DLD1 (cell line): ENCODE measurements around the gene EVI2B.
"Not testable (repeated sequence)": the region's sequence is repeated elsewhere in the genome, so short reads cannot be mapped to it uniquely, and the experiment has no call there.

Source experiments
- in situ Hi-C: cut with HindIII; loops from 2 replicates; pipeline ENCODE4 v1.10.0; 2017; ENCODE audit warnings: low sequenced_read_pairs

The EVI2B gene

DNA sequence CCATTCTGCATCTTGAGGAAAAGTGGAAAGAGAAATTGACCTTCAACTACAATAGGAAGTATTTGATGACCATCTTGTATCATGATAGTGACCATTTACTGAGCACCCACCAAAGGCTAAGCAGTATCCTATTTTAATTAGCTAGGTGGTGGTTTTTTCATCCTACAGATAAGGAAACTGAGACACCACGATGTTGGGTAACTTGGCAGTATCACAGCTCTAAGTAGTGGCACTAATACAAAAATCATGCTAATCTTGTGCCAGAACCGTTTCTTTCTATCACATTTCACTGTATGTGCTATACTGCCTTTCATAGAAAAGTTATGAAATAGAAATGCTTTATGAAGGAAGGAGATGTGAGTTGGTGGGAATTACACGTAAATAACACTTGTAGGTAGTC, 2.3 kb downstream of the EVI2B start:
- in situ Hi-C loops, result no loop called here

DNA sequence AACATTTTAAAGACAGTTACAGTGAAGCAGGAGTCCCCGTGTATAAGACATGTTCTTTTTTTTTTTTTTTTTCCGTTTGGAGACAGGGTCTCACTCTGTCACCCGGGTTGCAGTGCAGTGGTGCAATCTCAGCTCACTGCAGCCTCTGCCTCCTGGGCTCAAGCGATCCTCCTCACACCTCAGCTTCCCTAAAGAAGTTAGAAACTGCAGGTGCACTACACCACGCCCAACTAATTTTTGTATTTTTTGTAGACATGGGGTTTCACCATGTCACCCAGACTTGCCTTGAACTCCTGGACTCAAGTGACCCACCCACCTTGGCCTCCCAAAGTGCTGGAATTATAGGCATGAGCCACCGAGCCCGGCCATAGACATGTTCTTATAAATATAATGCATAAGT, 3.0 kb downstream of the EVI2B start:
- in situ Hi-C loops, result no loop called here

DNA sequence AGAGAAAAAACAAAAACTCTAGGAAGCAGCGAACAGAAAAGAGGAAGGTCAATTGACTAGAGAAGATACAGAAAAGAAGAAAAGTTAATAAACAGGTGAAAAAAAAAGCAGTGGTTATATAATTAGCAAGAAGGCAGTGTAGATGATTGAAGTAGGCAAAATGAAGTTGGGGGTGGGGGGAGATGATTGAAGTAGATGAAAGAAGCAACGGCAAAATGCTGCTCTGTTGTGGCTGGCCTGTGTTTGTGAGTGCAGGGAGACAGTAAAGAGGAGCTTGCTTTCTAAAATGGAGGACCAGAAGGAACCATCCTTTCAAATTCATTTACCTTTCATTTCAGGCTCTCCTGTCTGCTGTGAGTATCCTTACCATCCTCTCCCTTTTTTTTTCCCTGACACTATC, 3.6 kb downstream of the EVI2B start:
- in situ Hi-C loops, result no loop called here

DNA sequence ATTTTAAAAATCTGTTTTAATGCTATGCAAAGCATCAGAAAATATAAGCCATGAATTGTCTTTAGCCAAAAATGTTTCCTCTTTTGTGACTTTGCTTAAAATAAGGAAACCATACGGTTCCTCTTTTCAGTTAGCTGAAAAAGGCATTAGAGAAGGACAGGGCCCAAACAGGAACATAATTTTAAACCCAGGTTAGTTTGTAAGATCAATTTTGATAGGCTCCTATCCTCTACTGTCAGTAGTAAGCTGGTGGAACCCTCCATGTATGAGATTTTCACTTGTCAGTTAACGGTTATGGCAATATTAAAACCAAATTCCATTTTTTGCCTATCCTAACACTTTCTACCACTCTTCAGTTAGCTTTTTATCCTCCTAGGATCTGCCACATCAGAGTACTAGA, 4.3 kb downstream of the EVI2B start:
- in situ Hi-C loops, result no loop called here

DNA sequence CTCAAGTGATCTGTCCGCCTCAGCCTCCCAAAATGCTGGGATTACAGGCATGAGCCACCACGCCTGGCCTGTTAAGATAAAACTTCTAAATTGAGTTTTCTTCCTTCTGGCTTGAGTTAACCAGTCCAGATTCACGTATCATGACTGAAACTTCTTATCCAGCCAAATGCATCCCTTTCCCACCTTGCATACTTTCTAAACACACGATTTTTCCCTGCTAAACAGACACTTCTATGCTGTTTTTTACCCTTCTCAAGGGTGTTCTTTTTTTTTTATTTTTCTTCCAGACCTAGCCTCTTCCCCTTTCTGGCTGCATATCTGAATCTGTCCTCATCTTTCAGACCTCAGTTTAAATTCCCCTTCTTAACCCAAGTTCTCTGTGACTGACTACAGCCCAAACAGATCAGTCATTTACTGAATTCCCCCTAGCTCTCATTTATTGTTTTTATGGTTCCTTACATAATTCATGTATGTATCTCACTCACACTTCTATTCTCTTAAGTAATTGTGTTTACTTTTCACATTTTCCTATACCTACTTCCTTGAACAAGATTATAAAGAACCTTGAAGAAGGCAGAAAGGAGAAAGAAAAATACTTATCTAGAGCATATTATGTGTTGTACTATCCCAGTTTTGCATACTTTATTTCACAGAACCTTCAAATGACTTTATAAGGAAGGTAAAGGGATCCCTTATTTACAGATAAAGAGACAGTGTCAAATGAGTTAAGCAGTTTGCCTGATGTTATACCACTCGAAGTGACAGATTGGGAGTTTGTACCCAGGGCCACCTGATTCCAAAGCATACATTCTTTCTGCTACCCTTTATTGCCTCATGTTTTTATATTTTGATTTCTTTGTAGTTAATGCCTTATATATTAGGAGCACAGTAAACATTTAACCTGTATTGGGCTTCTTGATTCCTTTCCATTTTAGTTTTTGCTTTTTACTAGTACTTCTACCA, 5.2 kb downstream of the EVI2B start:
- in situ Hi-C loops, result no loop called here

DNA sequence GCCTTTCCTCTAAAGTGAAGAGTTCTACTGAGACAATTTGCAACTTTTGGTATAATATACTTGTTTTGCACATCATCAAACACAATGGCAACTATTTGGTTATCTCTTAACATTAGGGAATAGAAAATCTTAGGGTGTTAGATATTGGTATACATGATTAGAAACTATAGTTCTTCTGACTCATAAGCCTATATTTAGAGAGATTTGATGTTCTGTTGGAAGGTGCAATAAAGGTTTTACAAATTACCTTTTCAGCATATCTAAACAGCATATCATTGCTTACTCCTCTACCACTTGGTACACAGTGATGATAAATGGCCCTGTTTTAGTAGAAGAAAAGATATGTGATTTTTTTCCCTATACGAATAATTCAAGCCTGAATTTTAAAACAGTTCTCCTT, 6.2 kb downstream of the EVI2B start:
- in situ Hi-C loops, result no loop called here

DNA sequence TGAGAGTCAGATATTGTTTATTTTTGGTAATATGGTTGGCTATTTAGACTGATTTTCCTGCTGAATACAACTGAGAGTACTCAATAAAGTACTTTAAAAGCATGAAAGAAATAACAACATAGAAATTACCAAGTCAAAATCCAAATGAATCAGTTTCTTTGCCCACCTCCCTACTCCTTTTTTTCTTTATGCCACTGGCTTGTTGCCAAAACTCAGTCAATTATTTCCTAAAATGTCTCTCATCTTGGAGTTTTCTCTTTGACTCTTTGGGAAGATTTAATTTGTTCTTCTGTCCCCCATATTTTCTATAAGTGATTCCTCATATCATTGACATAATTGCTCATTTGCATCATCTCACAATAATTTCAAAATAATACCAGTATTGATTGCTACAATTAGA, 14.2 kb downstream of the EVI2B start:
- in situ Hi-C loops, result no loop called here

DNA sequence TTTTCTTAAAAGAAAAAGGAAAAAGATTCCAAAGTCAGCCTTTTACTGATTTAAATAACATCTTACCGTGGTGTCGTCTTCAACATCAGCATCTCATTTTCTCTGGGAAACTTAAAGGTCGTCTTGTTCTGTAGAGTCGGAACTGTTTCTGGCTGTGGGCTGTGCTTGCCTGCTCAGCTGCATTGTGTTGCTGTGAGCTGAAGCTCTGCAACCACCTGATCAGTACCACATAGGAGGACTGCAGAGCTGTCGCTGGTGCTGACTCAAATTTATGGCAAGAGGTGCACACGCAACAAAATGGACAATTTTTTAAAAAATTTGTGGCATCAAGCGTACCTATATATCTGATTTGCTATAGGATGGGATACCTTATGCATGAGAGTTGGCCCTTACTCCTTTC, 16.8 kb downstream of the EVI2B start, which contains the start of gene OMG:
TSS of gene OMG (minus strand) at position 150 of the 400 bp plus-strand sequence. CDS start 908 bp downstream, outside the sequence.
- in situ Hi-C loops, result no loop called here

DNA sequence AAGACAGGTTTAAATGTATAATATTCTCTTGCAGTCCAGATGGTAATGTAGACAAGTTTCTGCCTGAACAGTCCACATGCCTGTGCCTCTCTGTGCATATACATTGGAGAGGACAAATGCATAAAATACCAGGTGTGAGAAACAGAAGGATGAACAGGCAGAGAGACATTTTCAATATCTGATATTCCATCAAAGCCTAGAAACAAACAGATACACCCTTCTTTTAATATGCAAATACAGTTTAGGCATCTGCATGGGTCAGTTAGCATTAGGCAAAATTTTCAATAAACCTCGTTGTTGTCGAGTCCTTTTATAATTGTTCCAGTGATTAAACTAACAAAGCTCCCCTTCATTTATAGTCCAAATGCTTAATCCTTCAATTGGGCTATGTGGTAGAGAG, 17.7 kb downstream of the EVI2B start:
- in situ Hi-C loops, result no loop called here

DNA sequence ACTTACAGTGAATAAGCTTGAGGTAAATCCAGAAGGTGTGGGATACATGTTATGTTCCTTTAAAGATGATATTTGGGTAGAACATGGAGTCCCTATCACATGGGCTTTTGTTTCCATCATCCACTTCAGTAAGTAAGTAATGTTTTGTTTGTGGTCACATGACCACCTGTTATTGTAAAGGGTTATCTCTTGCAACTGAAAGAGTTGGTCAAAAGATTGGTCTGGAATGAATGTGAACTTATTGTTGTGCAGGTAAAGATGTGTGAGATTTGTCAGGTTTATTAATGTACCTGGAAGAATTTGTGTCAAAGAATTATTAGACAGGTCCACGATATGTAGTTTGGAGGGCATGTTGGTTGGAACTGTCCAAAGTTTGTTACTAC, 18.4 kb downstream of the EVI2B start:
- in situ Hi-C loops, result no loop called here

DNA sequence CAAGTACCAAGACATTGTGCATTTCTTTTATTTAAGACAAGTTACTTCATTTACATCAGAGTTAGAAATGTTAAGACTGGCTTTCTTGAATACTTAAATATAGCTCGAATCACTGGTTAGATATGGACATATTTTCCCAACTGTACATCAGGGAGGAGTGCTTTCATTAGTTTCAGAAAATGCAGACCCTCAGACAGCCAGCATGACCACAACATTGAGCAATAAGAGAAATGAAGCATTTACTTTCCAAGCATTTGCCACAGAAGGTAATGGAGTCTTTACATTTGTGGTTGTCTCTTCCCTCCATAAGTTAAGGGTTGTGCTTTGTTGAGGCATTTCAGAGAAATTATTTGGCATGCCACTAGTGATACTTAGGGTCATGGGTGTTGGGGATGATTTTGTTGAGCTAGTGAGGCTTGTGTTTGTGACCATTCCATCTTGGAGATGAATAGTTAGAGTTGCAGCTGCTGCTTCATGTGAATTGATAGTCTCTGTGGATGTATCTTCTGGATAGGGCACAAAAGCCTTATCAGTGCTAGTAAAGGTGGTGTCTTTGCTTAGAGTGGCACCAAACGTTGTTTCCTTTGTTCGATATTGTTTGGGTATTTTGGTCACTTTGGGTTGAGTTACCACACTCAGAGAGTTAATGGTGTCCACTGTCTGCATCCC, 18.9 kb downstream of the EVI2B start:
- in situ Hi-C loops, result no loop called here

DNA sequence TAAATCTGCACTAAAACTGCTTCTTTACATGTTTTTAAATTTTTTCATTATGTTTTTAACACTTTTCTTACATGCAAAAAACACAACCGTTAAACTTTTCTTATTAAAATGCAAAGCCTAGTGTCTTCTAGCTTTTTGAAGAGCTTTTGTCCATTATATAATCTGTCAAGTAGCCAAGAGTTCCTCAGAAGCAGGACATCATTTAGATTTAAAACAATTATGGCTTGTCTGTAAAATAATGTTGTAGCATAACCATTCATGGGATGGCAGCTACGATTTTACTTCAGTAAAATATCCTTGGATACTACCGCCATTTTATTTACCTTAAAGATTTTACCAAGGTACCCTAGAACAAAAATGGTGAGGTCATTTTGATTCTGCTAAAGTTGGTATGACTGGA, 19.6 kb downstream of the EVI2B start:
- in situ Hi-C loops, result no loop called here

DNA sequence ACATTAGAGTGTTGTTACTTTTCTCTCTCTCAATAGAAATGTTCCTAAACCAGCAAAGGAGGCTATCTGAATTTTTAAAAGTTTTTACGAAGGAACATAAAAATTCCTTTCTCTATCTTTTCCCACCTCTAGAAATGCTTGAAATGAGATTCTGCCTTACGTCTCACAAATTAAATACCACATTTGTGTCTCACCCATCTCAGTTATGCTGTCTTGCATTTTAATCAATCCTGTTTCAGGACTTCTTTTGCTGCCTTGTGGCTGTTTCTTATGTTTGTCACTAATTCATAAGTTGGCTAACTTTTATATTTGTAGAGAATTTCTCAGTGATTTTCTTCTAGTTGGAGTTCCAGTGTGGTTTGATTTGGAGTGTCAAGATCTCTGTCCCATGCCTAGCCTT, 20.3 kb downstream of the EVI2B start:
- in situ Hi-C loops, result no loop called here

DNA sequence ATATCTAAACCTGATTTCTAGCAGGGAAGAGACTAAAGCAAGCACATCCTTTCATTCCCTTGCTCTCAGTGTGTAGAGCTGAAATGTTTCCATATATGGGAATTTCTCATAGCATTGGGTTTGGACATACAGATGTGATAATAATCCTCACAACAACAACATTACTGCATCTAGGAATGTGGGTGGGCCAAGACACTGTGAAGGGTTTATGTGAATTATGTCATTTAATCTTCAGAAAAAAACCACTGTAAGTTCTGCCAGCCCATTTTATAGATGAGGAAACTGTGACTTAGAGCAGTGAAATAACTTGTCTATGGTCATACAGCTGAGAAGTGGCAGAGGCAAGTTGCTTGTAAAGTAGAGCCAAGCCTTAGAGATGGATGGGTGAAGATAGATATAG, 22.0 kb downstream of the EVI2B start:
- in situ Hi-C loops, result no loop called here

DNA sequence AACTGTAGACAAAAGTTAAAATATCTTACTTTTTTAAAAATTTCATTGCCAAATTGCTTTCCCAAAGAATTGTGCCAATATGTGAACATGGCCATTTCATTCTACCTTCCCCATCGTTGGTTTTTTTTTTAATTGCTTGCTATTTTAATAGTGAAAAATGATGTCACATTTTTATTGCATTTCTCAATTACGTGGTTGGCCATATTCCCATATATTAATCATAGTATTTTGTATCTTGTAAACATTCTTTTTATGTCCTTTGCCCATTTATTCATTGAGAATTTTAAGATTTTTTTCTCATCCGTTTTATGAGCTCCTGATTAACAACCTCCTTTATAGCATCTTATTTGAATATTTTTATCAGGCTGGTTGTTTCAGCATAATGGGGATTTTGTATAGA, 24.1 kb downstream of the EVI2B start:
- in situ Hi-C loops, result no loop called here

DNA sequence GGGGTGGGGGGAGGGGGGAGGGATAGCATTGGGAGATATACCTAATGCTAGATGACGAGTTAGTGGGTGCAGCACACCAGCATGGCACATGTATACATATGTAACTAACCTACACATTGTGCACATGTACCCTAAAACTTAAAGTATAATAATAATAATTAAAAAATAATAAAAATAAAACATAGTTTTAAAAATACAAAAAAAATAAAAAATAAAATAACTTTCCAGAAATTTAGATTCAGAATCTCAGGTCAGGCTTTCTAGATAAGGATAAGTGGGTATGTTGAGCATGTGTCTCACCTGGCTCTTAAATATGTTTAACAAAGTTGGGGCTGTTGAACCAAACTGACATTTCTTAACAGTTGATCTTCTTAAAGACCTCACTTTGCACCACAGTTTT, 25.9 kb downstream of the EVI2B start:
- in situ Hi-C loops, result not testable (repeated sequence)

DNA sequence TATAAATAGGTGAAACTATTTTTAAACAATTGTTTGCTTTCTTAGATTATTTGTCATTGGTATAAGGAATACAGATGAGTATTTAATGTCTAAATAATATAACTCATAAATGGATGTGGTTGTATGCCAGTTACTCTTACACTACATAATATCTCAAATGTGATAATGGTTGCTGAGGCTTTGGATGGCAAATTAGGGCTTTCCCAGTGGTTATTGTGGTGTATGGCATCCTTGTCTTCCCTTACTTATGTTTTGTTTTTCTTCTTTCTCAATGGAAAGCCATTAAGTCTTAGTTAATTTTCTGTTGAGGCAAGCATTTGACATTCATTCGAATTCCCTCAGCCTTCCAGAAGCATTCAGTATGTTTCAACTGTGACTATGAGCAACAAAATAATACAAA, 27.3 kb downstream of the EVI2B start:
- in situ Hi-C loops, result no loop called here

DNA sequence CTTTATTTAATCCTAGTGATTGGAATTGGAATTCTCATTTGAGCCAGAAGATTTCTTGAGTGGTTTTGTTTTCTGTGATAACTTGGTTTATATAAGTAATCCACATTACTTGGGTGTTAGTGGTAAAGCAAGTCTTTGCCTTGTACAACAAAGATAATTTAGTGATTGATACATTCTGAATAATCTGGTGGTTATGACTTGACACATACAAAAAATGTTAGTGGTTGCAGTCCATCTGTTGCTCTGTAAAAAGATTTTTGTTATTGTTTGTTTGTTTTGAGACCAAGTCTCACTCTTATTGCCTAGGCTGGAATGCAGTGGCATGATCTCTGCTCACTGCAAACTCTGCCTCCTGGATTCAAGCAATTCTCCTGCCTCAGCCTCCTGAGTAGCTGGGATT, 30.0 kb downstream of the EVI2B start:
- in situ Hi-C loops, result no loop called here

DNA sequence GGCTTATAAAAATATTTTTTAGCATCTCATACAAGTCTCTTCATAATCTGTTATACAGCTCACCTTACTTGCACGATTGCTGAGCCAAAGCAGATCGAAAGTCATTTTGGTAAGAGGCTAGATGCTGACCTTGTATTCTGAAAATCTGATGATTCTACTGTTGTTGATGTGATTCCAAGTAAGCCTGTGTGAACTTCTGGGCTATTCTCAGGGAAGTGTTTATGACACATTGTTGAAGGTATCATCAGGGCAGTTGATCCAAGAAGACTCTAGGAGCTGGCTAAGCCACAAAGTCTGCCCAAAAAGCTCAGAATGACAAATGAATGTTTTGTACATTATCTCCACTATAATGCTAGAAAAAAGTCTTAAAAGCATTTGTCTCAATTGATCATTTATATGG, 32.8 kb downstream of the EVI2B start:
- in situ Hi-C loops, result no loop called here

DNA sequence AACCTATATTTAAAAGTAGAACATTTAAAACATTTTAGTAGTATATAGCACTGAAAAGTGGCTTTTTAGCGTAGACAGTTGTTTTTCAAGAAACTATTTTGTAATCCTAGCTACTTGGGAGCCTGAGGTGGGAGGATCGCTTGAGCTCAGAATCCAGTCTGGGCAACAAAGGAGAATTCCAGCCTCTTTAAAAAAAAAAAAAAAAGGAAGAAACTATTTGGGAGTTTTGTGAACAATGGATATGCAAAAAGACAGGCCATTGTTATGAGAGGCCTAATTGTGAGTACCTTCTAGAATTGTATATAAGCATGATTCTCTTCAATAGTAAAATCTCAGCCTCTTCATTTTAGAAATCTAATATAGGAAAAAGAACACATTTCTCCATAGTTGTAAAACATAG, 34.5 kb downstream of the EVI2B start:
- in situ Hi-C loops, result no loop called here

DNA sequence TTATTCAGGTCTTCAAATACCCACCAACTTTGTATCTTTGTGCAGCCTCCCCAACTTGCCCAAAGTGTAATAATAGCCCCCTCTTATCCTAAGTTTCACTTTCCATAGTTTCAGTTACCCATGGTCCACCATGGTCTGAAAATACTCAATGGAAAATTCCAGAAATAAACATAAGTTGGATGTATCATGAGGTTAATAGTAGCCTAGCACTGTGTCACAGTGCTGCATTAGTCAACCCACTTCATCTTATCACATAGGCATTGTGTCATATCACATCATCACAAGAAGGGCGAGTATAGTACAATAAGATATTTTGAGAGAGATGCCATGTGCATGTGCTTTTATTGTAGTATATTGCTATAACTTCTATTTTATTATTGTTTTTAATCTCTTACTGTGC, 38.7 kb downstream of the EVI2B start:
- in situ Hi-C loops, result no loop called here

DNA sequence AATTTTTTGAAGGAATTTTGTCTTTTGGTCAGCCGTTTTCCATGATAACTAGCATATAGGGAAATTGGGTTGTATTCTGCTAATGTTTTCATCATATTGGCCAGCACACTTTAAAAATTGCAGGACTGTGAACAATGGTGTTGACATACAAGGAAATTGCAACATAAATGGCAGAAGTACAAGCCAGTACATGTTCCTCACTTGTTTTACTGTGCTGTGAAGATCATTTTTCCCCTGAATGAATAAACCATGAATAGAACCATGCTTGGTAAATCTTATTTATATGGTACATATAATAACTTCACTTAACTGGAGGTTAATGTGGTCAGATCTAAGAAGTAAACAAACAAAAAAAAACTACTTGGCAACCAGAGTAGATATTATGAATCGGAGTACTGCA, 39.6 kb downstream of the EVI2B start:
- in situ Hi-C loops, result no loop called here
